ENCODE results near the gene PRRG1.

DNA sequence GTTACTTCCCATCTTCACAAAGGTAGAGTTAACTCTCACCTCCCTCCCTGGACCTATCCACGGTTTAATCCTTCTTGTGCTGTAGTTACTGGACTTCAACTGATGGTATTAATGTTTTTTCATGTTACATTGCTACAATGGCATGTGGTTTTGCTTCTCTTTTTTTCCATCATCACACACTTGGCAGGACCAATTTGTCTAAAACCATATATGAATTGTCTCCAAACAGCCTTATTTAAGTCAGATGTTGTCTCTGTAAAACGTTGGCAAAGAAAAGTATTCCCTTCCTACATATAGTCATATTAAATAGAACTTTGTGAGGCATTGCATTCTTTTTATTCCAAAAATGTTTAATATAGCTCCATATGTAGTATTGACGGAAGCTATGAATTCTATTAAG is 15.5 kb downstream of the PRRG1 start:
- TF ChIP-seq, protein P1, sequence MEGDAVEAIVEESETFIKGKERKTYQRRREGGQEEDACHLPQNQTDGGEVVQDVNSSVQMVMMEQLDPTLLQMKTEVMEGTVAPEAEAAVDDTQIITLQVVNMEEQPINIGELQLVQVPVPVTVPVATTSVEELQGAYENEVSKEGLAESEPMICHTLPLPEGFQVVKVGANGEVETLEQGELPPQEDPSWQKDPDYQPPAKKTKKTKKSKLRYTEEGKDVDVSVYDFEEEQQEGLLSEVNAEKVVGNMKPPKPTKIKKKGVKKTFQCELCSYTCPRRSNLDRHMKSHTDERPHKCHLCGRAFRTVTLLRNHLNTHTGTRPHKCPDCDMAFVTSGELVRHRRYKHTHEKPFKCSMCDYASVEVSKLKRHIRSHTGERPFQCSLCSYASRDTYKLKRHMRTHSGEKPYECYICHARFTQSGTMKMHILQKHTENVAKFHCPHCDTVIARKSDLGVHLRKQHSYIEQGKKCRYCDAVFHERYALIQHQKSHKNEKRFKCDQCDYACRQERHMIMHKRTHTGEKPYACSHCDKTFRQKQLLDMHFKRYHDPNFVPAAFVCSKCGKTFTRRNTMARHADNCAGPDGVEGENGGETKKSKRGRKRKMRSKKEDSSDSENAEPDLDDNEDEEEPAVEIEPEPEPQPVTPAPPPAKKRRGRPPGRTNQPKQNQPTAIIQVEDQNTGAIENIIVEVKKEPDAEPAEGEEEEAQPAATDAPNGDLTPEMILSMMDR (IDR thresholded peaks at IDR 0.05), result no peak
- no peak for TF ChIP-seq POLR2AphosphoS5 (IDR thresholded peaks at IDR 0.05; ENCODE audit: low read depth, low read length)
- TF ChIP-seq, protein P2, sequence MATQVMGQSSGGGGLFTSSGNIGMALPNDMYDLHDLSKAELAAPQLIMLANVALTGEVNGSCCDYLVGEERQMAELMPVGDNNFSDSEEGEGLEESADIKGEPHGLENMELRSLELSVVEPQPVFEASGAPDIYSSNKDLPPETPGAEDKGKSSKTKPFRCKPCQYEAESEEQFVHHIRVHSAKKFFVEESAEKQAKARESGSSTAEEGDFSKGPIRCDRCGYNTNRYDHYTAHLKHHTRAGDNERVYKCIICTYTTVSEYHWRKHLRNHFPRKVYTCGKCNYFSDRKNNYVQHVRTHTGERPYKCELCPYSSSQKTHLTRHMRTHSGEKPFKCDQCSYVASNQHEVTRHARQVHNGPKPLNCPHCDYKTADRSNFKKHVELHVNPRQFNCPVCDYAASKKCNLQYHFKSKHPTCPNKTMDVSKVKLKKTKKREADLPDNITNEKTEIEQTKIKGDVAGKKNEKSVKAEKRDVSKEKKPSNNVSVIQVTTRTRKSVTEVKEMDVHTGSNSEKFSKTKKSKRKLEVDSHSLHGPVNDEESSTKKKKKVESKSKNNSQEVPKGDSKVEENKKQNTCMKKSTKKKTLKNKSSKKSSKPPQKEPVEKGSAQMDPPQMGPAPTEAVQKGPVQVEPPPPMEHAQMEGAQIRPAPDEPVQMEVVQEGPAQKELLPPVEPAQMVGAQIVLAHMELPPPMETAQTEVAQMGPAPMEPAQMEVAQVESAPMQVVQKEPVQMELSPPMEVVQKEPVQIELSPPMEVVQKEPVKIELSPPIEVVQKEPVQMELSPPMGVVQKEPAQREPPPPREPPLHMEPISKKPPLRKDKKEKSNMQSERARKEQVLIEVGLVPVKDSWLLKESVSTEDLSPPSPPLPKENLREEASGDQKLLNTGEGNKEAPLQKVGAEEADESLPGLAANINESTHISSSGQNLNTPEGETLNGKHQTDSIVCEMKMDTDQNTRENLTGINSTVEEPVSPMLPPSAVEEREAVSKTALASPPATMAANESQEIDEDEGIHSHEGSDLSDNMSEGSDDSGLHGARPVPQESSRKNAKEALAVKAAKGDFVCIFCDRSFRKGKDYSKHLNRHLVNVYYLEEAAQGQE (IDR thresholded peaks at IDR 0.05; ENCODE audit: insufficient read depth in 1 of 2, low read depth in 2 of 2, low read length in 1 of 2), result no peak
